ENCODE measurements around the gene GAK. TPM values are rescaled to one million over a fixed set of nuclear protein-coding genes. Genes with fewer than 3 reads are reported as not detected.

GAK gene
- total RNA-seq, 4 donors from 2014 or later = 64.8 to 73.9 (median 70.6) TPM

DNA sequence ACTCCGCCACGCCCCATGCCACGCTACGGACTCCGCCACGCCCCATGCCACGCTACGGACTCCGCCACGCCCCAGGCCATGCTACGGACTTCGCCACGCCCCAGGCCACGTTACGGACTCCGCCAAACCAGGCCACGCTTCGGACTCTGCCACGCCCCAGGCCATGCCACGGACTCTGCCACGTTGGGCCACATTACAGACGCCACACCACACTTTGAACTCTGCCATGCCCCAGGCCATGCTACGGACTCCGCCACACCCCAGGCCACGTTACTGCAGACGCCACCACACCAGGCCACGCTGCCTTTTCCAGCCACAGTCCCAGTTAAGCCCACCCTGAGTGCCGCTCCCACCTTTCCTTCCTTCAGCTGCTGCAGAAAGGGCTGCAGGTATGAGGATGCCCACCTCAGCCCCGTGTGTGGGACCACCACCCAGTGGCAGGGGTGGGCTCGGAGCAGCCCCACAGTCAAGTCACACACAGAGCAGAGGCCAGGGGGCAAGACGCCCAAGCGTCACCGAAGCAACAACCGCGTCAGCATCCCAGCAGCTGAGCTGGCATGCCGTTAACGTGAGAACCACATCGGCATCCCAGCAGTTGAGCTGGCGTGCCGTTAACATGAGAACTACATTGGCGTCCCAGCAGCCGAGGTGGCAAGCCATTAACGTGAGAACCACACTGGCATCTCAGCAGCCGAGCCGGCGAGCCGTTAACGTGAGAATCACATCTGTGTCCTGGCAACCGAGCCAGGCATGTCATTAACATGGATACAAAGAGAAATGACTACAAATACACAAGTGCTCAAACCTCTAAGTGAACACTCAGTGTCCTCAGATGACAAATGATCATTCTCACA, 26.4 kb downstream of the GAK start:
- Histone ChIP-seq H3K4me1 (no peaks in the 10 kb centered on the region), H3K9me3 (no peaks in the 10 kb centered on the region), H3K27ac (replicated peaks in 1 of 4) (no peak overlapping the region), H3K27me3 (no peaks in the 10 kb centered on the region), H3K4me3 (no peak overlapping the region), H3K36me3 (peaks cover 0 to 73% (median 56%) of the 10 kb centered on the region in 4 donors)
- no peak for DNase-seq (ENCODE audit: extremely low spot score)
- intact Hi-C loops (cut with DNase I) = no loop called here
- TF ChIP-seq POLR2A (IDR thresholded peaks at IDR 0.05; ENCODE audit: low read depth) (no peak), POLR2AphosphoS5 (IDR thresholded peaks at IDR 0.05) (no peak), EP300 (IDR thresholded peaks at IDR 0.05) (no peak)
- TF ChIP-seq, protein P1, sequence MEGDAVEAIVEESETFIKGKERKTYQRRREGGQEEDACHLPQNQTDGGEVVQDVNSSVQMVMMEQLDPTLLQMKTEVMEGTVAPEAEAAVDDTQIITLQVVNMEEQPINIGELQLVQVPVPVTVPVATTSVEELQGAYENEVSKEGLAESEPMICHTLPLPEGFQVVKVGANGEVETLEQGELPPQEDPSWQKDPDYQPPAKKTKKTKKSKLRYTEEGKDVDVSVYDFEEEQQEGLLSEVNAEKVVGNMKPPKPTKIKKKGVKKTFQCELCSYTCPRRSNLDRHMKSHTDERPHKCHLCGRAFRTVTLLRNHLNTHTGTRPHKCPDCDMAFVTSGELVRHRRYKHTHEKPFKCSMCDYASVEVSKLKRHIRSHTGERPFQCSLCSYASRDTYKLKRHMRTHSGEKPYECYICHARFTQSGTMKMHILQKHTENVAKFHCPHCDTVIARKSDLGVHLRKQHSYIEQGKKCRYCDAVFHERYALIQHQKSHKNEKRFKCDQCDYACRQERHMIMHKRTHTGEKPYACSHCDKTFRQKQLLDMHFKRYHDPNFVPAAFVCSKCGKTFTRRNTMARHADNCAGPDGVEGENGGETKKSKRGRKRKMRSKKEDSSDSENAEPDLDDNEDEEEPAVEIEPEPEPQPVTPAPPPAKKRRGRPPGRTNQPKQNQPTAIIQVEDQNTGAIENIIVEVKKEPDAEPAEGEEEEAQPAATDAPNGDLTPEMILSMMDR (IDR thresholded peaks at IDR 0.05) = no peak
- WGBS = 95% methylated on average over 44 of the region's 49 CpGs

DNA sequence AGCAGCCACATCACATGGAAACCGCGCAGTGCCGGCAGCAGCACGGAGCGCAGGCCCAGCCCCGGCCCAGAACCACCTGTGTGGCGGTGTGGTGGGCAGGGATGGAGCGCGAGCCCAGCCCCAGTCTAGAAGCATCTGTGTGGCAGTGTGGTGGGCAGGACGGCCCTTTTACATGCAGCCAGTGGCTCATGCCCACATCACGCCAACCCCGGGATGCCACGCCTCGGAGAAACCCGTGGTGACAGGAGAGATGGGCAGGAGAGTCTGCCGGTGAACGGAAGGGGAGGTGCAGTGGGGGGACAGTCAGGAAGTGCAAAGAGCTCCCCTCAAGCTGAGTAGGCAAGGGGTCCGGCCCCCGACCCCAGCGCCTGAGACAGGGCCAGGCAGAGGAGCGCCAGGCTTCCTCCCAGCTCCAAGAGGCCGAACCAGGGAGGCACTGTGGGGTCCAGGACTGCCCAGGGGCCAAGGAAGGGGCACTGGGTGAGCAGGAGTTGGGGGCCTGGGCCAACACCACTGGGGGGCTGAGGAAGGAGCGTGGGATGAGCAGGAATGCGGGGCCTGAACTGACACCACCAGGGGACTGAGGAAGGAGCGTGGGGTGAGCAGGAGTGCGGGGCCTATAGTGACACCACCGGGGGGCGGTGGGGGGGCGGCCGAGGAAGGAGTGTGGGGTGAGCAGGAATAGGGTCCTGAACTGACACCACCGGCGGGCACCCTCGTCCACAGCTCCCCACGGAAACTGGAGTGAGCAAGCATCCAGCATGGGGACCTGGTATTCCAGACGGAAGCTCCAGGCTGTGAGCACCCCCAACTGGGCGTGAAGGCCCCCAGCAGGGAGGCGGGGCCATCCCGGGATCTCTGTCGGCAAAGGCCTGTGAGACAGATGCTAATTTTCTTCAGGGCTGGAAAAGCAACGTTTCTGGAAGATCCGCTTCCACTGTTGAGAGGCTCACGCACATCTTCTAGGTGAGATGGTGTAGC, 28.8 kb downstream of the GAK start:
- Histone ChIP-seq H3K27ac (replicated peaks in 1 of 4) (no peak overlapping the region), H3K36me3 (peaks cover 0 to 76% (median 49%) of the 10 kb centered on the region in 4 donors), H3K27me3 (no peaks in the 10 kb centered on the region), H3K9me3 (no peaks in the 10 kb centered on the region), H3K4me1 (no peaks in the 10 kb centered on the region), H3K4me3 (no peak overlapping the region)
- intact Hi-C loops (cut with DNase I) = no loop called here
- TF ChIP-seq EP300 (IDR thresholded peaks at IDR 0.05) (no peak), POLR2AphosphoS5 (IDR thresholded peaks at IDR 0.05) (no peak), POLR2A (IDR thresholded peaks at IDR 0.05; ENCODE audit: low read depth) (no peak)
- TF ChIP-seq, protein P1 (IDR thresholded peaks at IDR 0.05) = no peak
- DNase-seq (ENCODE audit: extremely low spot score) = no peak
- 83% methylated on average over 32 of the region's 42 CpGs for WGBS

DNA sequence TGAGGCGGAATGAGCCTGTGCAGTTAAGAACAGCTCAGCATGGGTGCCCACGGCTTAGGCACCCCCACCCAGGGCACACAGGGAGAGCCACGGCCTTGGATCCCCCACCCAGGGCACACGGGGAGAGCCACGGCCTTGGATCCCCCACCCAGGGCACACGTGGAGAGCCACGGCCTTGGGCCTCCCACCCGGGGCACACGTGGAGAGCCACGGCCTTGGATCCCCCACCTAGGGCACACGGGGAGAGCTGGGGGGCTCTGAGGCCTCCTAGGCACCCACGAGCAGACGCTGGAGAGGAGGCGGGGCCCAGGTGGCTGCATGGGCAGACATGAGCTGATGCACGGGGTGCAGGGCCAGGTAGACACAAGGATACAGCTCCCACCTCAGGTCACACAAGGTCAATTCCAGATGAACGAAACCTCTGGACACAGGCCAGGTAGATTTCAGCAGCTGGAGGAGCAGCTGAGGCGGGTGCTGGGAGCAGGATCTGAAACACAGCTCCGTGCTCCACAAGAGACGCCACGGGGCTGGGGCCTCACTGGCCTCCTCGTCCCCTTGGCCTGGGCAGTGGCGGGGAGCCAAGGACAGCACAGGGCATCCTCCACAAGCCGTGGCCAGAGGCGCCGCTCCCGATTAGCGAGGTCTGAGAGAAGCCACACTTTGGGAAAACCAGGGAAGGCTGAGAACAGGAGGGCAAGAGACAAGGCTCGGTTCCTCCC, 30.8 kb downstream of the GAK start:
- Histone ChIP-seq H3K27ac (replicated peaks in 1 of 4) (no peak overlapping the region), H3K4me1 (no peaks in the 10 kb centered on the region), H3K27me3 (no peaks in the 10 kb centered on the region), H3K4me3 (no peak overlapping the region), H3K36me3 (peaks cover 12 to 87% (median 62%) of the 10 kb centered on the region in 4 donors), H3K9me3 (no peaks in the 10 kb centered on the region)
- no peak for DNase-seq (ENCODE audit: extremely low spot score)
- 92% methylated on average over 21 of the region's 28 CpGs for WGBS
- TF ChIP-seq POLR2AphosphoS5 (IDR thresholded peaks at IDR 0.05) (no peak), EP300 (IDR thresholded peaks at IDR 0.05) (no peak), POLR2A (IDR thresholded peaks at IDR 0.05; ENCODE audit: low read depth) (no peak)
- TF ChIP-seq, protein P1 (IDR thresholded peaks at IDR 0.05) = no peak
- intact Hi-C loops (cut with DNase I) = no loop called here

DNA sequence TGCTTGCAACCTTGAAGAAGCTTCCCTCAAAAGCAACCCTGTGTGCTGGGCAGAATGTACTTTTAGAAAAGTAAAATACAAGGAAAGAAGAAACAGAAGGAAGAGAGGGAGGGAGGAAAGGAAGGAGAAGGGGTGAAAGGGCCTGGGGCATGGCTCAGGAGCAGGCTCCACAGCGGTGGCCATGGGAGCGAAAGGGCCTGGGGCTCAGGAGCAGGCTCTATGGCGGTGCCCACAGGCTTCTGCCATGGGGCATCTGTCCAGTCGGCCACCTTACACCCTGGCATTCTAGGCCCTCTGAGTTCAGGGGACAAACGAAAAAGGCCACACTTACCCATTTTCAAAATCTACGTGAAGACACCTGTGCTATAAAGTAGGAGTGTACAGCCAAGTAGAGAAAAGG, 31.4 kb downstream of the GAK start:
- TF ChIP-seq, protein P1 (IDR thresholded peaks at IDR 0.05) = no peak
- no peak for TF ChIP-seq POLR2AphosphoS5 (IDR thresholded peaks at IDR 0.05)
- TF ChIP-seq POLR2A (IDR thresholded peaks at IDR 0.05; ENCODE audit: low read depth) = no peak
- TF ChIP-seq EP300 (IDR thresholded peaks at IDR 0.05) = no peak
- no peaks in the 10 kb centered on the region for H3K9me3 ChIP-seq
- no peak overlapping the region for H3K27ac ChIP-seq (replicated peaks in 1 of 4)
- H3K27me3 ChIP-seq = no peaks in the 10 kb centered on the region
- DNase-seq (ENCODE audit: extremely low spot score) = no peak
- WGBS = 92% methylated on average over 6 of the region's 6 CpGs
- H3K4me1 ChIP-seq = no peaks in the 10 kb centered on the region
- intact Hi-C loops (cut with DNase I) = no loop called here
- H3K36me3 ChIP-seq = peaks cover 18 to 88% (median 68%) of the 10 kb centered on the region in 4 donors
- no peak overlapping the region for H3K4me3 ChIP-seq

Data from esophagus muscularis mucosa (tissue), 4 donors.